Calu3 (cell line): ENCODE data around the gene SPINT3. TPM values are rescaled to one million over a fixed set of nuclear protein-coding genes. Genes with fewer than 3 reads are reported as not detected.
A peak's percentile ranks its signal among the peaks of the same experiment; 100 is the strongest.

ENCODE experiments used
- BruUV-seq: library from RNA; stranded (reverse); fragments of 400-500 nt; replicated peaks from 2 replicates; lab custom pipeline; 2021; lab: Mats Ljungman, UMichigan
- CTCF ChIA-PET: fragments of 300-600 bp; sonication (Branson Sonifier 250); formaldehyde crosslinking; loops from one replicate; lab custom pipeline; 2022; ENCODE audit warnings: antibody characterized with exemption; lab: Charles Lee
- DNase-seq: peaks from one replicate; pipeline ENCODE4 v3.0.0; 2022
- H3K27ac Mint-ChIP-seq: one replicate; pipeline ENCODE4 v1.8.0; 2022; ENCODE audit warnings: mixed read lengths; ENCODE audit not compliant: unreplicated experiment
- H3K27me3 Mint-ChIP-seq: one replicate; pipeline ENCODE4 v1.8.0; 2022; ENCODE audit warnings: mixed read lengths; ENCODE audit not compliant: unreplicated experiment
- H3K36me3 Mint-ChIP-seq: one replicate; pipeline ENCODE4 v1.8.0; 2022; ENCODE audit warnings: mild to moderate bottlenecking, moderate library complexity, mixed read lengths; ENCODE audit not compliant: insufficient read depth, unreplicated experiment
- H3K4me1 Mint-ChIP-seq: one replicate; pipeline ENCODE4 v1.8.0; 2022; ENCODE audit warnings: mild to moderate bottlenecking, low read depth, mixed read lengths; ENCODE audit not compliant: unreplicated experiment
- H3K4me3 Mint-ChIP-seq: one replicate; pipeline ENCODE4 v1.8.0; 2022; ENCODE audit warnings: mild to moderate bottlenecking, low read depth, moderate library complexity, mixed read lengths; ENCODE audit not compliant: unreplicated experiment
- H3K9me3 Mint-ChIP-seq: one replicate; pipeline ENCODE4 v1.8.0; 2022; ENCODE audit warnings: low read depth, mixed read lengths; ENCODE audit not compliant: unreplicated experiment
- CTCF ChIP-seq: fragments of 200-600 bp; IDR thresholded peaks from one replicate; pipeline ENCODE4 v1.8.0; 2022; ENCODE audit warnings: antibody characterized with exemption; ENCODE audit not compliant: unreplicated experiment
- intact Hi-C: fragments of 100-400 bp; cut with micrococcal nuclease; formaldehyde crosslinking; loops from one replicate; pipeline ENCODE4 v1.10.0; 2022; ENCODE audit not compliant: unreplicated experiment
- total RNA-seq: library from RNA; stranded (reverse); gene quantifications from 2 replicates; pipeline ENCODE4 v1.2.3, GENCODE V29; 2022

The SPINT3 gene
- total RNA-seq, 1 experiment from 2014 or later = not detected

- Mint-ChIP-seq H3K9me3 (no peaks in the 10 kb centered on the region), H3K4me1 (peaks cover 28% of the 10 kb centered on the region), H3K4me3 (no peak overlapping the region), H3K27ac (no peak overlapping the region), H3K27me3 (peaks cover 15% of the 10 kb centered on the region), H3K36me3 (no peaks in the 10 kb centered on the region)
- TF ChIP-seq CTCF = no peak
- no TSS peak for BruUV-seq
- DNase-seq = no peak
- CTCF ChIA-PET = no interaction called here
- intact Hi-C loops = no loop called here
These were observed 17.4 kb downstream of the SPINT3 start for GRCh38 chr20:45497971-45498494.

DNA sequence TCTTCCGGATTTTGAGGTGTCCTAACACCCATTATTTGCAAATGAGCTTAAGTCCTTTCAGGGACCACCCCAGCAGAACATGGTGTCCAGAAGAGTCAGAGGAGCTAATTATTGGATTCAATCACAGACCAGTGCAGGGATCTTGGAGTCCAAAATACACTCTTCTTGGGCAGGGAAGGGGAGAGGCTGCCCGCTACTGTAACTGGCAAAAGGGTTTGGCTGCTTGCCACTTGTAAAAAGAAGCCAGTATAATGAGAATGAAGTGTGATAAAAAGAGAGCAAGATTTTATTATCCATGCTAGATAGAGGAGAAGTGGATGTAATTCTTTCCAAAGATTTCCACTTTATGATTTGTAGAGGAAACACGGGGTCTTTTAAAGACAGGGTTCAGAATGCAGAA lies 19.3 kb downstream of the SPINT3 start:
- Mint-ChIP-seq H3K4me3 (no peak overlapping the region), H3K27me3 (peaks cover 15% of the 10 kb centered on the region), H3K4me1 (peaks cover 21% of the 10 kb centered on the region), H3K27ac (no peak overlapping the region), H3K9me3 (no peaks in the 10 kb centered on the region), H3K36me3 (no peaks in the 10 kb centered on the region)
- no peak for TF ChIP-seq CTCF
- BruUV-seq = no TSS peak
- no peak for DNase-seq
- intact Hi-C loops = no loop called here
- CTCF ChIA-PET = interaction anchor here (1.8 kb wide), 1 partner anchor 10 kb away, joined by 3 read pairs; no protein-coding TSS in a partner anchor

- Mint-ChIP-seq H3K4me1 (peaks cover 16% of the 10 kb centered on the region), H3K27ac (no peak overlapping the region), H3K9me3 (no peaks in the 10 kb centered on the region), H3K4me3 (no peak overlapping the region), H3K36me3 (no peaks in the 10 kb centered on the region), H3K27me3 (peaks cover 15% of the 10 kb centered on the region)
- no peak for TF ChIP-seq CTCF
- intact Hi-C loops = no loop called here
- BruUV-seq = no TSS peak
- CTCF ChIA-PET = interaction anchor here (1.8 kb wide), 1 partner anchor 11 kb away, joined by 3 read pairs; no protein-coding TSS in a partner anchor
- no peak for DNase-seq
These were observed 19.9 kb downstream of the SPINT3 start for GRCh38 chr20:45495501-45495941.

DNA sequence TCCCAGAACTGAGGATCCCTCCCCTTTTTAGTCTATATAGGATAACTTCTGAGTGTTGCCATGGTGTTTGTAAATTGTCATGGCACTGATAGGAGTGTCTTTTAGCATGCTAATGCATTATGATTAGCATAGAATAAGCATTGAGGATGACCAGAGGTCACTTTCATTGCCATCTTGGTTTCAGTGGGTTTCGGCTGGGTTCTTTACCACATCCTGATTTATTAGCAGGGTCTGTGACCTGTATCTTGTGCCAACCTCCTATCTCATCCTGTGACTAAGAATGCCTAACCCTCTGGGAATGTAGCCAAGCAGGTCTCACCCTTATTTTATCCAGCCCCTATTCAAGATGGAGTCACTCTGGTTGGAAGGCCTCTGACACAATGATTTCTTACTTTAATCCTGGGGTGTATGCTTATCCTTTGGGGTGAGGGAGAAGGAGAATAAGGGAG lies 26.3 kb downstream of the SPINT3 start:
- intact Hi-C loops = no loop called here
- Mint-ChIP-seq H3K27ac (no peak overlapping the region), H3K4me1 (peaks cover 28% of the 10 kb centered on the region), H3K4me3 (no peak overlapping the region), H3K9me3 (no peaks in the 10 kb centered on the region), H3K36me3 (no peaks in the 10 kb centered on the region), H3K27me3 (no peaks in the 10 kb centered on the region)
- BruUV-seq = no TSS peak
- no peak for TF ChIP-seq CTCF
- peak; percentile 66 for DNase-seq
- CTCF ChIA-PET = no interaction called here
